Islet precursor cell (in vitro differentiated cells): Measurements from ENCODE around the gene FTCD.

Experiments used
- DNase-seq: peaks from one replicate; pipeline ENCODE4 v3.0.0-alpha.2; 2018

Gene FTCD

DNA sequence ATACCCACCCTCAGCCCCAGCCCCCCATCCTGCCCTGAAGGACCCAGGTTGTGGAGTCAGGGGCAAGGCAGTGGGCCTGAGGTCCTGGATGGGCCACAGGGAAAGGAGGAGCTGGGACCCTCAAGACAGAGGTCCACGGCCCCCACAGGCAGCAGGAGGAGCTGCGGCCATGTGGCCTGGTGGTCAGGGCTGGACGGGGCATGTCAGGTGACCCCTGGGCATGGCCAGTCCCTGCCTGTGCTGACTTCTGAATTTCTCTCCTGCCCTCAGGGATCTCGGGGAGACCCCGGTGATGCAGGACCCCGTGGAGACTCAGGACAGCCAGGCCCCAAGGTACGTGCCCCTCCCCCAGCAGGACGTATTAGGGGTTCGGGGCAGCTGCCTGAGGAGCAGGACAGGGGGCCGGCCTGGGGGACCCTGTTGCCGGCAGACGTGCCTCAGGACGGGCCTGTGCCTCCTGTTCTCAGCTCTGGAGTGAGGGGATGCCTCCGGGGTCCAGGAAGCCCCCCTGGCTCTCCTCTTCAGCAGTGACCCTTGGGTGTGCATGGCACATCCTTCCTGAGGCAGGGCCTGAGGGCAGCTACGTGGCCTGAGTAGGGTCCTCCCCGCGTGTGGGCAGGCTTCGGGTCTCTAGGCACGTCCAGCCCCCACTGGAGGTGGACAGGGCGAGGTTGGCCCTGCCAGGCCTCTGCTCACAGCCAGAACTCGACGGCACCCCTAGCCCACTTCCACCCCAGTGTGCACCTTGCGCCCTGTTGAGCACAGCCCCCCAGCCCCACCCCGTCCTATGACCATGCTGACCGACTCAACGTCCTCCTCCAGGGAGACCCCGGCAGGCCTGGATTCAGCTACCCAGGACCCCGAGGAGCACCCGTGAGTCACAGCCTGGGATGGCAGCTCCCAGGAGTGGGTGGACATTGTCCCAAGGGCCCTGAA lies 33.8 kb downstream of the FTCD start:
- DNase-seq, result peak; percentile 38

DNA sequence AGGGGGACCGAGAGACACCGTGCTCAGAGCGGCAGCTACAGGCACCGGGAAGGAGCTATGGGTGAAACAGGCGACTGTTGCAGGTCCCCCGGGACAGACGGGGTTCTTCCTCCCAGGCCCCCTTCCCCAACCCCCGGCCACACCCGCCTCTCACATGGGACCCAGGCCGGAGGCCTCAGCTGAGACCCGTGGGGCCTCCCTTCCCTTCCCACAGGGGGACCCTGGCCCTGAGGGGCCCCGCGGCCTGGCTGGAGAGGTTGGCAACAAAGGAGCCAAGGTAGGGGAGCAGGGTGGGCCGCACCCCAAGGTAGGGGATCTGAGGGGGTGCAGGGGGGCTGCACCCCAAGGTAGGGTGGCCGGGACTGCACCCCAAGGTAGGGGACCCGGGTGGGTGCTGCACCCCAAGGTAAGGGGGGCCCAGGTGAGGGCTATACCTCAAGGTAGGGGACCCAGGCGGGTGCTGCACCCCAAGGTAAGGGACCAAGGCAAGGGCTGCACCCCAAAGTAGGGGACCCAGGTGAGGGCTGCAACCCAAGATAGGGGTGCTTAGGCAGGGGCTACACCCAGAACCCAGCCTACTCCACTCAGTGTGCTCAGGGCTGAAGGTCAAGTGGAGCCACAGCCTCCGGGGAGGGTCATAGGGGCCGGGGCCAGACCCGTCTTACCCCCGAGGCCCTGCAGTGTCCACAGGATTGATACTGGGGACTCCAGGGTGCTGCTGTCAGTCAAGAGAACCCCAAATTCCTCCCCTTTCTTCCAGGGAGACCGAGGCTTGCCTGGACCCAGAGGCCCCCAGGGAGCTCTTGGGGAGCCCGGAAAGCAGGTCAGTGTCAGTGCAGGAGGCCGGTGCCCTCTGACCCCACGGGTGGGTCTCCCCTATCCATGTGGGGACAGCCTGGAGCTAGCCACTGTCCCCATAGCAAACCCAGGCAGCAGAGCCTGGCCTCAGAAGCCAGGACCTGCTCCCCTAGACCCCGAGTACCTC lies 34.8 kb downstream of the FTCD start:
- peak; percentile 31 for DNase-seq

DNA sequence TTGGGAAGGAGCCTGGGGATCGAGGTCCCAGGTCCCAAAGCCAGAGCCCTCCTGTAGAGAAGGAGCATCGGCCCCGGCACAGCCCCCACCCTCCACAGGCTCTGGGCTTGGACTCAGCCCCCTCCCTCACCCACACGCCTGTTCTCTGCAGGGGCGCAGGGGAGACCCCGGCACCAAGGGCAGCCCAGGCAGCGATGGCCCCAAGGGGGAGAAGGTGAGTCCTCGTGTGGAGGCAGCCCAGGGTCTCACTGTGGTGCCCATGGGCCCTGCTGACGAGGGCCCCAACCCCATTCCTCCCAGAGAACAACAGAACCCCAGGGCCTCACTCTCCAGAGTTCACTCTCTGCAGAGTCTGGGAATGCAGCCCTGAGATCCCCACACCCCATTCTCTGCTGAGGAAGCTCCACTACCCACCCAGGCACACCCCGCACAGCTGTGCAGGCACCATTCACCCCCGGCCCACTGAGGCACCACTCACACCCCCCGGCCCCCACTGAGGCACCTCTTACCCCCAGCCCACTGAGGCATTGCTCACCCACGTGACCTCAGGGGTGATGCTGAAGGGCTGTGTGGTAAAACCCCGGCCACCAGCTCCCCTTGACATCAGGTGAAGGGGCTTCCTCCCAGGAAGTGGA lies 35.6 kb downstream of the FTCD start:
- DNase-seq, result peak; percentile 22

DNA sequence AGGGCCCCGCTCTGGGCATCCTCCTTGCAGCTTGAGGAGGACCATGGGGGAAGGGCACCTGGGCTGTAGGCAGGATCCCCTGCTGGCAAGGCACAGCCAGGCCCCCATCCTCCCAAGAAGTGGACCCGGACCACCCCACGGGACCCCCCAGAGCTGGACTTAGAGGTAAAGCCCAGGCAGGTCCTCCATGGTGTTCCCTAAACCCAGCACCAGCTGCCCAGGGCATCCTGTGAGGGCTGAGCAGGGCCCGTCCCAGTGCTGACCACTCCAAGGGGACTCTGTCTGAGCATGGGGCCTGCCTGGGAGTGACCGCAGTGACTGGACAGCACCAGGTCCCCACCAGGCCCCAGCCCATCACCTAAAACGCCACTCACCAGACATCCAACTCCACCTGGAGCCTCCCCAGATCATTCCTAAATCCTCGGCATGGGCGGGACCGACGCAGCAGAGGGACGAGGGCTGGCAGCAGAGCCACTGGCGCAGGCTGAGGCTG lies 36.2 kb downstream of the FTCD start:
- DNase-seq, result peak; percentile 51

DNA sequence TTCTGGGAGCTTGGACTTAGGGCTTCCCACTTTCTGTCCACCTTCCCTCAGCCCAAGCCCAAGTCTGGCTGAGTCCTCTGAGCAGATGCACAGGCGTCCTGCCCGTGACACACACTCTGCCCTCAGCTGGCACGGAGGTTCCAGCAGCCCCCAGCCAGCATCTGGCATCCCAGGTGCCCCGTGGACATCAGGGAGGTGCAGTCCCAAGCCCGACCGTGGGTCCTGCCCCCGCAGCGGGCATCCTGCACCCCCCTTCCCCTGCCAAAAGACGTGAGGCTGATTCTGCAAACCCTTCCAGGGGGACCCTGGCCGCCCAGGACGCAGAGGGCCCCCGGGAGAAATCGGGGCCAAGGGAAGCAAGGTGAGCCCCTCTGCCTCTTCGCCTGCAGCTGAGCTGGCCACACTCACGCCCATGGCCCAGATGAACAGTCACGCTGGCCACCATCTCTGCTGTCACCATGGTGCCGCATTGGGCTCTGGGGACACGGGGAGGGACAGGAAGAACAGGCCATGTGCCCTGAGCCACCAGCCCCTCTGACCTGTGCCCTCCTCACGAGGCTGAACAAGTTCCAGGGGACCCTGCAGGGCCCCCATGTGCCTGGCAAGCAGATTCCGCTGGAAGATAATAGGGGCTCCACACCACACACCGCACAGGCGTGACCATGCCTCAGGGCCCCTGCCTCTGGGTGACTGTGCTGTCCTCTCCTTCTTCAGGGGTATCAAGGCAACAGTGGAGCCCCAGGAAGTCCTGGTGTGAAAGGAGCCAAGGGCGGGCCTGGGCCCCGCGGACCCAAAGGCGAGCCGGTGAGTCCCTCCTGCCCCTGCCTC lies 36.8 kb downstream of the FTCD start:
- peak; percentile 50 for DNase-seq

DNA sequence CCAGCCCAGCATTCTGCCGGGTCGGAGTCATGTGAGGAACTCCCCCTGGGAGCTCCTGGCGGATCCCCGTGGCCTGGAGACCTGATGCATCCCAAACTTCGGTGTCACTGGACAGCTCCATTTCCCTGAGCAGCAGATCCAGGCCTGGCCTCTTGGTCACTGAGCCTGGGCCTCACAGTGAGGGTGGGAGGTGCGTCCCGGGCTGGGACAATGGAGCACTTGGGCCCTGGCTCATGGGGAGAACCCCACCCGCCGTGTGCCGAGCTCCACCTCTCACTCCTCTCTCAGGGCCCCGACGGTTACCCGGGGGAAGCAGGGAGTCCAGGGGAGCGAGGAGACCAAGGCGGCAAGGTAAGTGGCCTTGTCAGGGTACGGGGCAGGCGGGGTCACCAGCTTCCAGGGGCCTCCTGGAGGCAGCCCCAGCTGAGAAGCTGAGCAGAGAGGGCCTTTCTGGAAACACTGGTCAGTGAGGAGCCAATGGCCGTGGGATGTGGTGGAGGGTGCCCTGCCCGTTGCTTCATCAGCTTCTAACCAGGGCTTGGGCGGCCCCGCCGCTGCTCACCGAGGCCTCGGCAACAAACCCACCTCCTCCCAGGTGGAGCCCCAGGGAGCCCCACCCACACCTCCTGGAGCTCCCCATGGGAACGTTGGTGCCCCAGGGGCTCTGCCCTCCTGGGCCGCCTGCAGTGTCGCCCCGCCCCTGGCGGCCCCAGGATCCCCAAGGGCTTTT lies 37.6 kb downstream of the FTCD start:
- peak; percentile 46 for DNase-seq

DNA sequence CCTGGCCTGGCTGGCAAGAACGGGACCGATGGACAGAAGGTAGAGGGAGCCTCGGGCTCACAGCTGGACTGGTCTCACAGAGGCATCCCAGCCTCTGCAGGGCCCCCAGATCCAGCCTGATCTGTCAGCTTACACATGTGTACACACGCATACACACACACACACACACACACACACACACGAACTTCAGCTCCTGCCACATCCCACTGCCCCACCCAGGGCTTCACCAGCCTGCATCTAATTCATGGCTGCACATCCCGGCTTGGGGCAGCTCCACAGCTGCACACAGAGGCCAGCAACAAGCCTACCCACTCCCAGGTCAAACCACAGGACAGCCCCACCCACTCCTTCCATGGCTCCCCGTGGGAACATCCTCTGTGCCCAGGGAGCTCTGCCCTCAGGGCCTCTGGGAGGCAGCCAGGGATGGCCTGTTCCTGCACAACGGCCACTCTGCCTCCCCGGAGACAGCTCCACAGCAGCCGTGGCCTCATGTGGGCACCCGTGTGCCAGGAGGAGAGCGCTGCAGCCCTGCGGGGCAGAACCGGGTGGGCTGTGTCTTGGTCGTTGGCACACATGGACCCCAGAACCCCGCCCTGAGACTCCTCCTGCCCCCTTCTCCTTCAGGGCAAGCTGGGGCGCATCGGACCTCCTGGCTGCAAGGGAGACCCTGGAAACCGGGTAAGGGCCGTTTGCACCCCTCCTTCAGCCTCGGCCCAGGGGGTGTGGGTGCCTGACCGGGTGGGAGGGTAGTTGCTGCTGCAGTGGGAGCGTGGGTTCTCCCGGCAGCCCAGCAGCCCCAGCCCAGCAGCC lies 38.4 kb downstream of the FTCD start:
- DNase-seq, result peak; percentile 51

DNA sequence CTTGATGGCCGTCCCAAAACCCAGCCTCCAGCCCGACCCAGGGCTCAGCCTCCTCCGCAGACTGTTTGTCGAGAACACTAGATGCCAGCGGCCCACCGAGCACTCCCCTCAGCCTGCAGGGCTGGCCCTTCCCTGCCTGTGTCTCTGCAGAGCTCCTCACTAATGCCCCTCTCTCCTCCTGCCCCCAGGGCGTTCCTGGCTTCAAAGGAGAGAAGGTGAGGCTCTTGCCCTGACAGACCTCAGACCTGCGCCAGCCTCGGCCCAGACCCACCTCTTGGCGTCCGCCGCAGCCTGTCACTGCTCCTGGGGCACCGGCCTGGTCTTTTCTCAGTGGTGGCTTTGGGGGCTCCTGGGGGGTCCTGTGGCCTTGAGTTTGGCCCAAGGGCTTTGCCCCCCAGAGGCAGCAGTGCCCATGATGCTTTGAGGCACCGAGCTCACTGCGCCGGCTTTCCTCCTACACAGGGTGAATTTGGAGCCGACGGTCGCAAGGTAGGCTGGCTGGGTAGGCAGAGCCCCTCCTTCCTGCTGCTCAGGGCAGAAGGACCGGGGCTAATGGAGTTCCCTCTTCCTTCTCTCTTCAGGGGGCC lies 39.1 kb downstream of the FTCD start:
- DNase-seq, result peak; percentile 49

DNA sequence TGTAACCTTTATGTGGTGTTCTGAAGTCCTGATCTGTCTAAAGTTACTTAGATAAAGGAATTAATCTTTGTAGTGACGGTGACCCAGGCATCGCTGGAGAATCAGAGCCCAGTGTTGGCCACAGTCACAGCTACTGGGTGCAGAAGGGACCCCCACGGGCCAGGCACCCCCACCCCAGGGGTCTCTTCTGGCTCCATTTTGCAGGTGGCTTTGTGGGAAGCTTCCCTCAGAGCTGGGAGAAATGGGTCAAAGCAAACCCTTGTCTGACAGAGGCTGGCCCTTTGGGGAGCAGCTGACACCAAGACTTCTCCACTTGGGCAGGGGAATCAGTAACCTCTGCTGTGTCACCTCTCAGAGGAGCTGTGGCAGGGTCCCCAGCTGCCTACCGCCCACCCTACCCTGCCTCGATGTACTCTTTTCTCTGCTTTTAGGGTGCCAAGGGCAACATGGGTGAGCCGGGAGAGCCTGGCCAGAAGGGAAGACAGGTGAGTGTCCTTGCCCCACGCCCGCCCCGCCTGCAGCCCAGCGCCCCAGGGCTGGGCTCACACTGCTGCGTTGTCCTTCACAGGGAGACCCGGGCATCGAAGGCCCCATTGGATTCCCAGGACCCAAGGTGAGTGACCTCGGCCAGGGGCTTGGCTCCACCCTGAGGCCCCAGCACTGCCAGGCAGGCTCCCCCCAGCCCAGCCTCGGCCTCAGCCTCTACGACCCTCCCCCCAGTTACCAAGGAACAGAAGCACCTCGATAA lies 39.8 kb downstream of the FTCD start:
- DNase-seq, result peak; percentile 26

DNA sequence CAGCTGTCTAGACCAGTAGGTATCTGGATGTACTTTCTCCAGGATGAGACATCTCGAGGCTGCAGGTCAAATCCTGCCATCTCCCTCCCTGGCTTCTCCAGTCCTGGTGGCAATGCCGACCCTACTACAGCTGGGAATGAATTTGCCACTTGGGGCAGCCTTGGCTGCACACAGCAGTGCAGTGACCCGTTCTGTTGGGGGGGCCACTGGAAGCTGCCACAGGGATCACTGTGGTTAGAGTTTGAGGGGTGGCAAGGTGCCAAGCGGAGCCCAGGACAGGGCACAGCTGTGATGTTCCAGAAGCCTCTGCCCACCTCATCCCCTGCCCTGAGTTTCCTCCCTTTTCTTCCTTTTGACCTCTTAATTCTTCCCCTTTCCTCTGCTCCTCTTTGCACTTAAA lies 40.4 kb downstream of the FTCD start:
- peak; percentile 18 for DNase-seq

DNA sequence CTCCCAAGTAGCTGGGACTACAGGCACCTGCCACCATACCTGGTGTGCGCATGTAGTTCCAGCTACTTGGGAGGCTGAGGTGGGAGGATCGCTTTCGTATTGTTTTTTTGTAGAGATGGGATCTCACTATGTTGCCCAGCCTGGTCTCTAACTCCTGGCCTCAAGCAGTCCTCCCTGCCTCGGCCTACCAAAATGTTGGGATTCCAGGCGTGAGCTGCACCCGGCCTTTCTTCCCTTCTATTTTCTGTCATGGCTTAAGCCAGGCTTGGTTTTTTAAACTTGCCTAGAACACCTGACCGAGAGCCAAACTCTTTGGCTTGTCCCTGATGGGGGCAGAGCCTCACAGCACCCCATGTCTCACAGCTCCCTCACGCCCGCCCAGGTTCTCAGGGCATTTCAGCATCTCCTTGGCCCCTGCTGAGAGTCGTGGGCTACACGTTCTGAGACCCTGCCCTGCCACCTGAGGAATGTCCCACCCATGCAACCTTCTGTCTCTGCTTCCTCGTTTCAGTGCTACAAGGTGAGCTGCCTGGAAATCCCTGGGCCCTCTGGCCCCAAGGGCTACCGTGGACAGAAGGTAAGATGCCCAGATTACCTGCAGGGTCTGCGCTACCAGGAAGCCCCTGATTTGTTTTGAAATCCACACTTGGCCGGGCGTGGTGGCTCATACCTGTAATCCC lies 41.7 kb downstream of the FTCD start:
- DNase-seq, result peak; percentile 35

DNA sequence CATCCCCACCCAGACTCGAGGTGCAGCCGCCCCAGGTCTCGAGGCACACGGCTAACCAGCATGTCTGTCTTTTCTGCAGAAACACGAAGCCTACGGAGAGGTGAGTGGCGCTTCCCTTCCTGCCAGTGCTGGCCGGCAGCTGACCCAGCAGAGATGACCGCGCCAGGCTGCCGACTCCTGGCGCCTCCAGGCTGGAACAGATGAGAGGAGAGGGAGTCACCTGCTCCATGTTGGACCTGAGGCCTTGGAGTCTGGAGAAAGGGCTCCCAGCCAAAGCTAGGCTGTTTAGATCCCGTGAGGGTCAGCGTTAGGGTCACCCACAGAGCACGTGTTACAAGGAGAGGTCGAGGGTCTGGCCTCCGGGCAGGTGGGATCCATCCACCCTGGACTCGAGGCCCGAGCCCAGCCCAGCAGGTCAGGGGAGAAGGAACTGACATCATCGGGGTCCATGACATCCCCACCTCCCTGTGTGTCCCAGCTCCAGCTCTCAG lies 42.6 kb downstream of the FTCD start:
- DNase-seq, result peak; percentile 41

DNA sequence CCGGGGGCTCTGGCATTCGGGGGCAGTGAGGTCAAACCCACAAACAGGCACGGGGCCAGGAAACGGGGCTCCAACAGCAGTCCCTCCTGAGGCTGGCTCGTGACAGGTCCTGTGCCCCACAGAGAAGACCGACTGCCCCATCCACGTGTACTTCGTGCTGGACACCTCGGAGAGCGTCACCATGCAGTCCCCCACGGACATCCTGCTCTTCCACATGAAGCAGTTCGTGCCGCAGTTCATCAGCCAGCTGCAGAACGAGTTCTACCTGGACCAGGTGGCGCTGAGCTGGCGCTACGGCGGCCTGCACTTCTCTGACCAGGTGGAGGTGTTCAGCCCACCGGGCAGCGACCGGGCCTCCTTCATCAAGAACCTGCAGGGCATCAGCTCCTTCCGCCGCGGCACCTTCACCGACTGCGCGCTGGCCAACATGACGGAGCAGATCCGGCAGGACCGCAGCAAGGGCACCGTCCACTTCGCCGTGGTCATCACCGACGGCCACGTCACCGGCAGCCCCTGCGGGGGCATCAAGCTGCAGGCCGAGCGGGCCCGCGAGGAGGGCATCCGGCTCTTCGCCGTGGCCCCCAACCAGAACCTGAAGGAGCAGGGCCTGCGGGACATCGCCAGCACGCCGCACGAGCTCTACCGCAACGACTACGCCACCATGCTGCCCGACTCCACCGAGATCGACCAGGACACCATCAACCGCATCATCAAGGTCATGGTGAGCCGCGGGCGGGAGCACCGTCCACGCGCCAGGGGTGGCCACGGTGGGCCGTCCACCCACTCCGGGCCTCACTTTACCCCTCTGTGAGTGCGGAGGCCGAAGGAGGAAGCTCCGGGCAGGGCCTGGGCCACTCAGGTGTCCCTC lies 43.3 kb downstream of the FTCD start:
- peak; percentile 50 for DNase-seq

DNA sequence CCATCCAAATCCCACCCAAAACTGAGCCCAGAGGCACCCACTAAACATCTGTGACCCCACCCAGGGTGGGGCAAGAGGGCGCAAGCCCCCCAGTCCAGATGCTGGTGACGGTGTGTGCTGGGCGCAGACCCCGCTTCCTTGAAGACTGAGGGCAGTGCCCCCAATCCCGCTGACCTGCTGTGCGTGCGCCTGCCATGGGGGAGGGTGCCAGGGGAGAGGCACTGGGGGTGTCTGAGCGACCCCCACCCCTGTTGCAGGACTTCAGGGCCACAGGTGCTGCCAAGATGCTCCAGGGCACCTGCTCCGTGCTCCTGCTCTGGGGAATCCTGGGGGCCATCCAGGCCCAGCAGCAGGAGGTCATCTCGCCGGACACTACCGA lies 44.2 kb downstream of the FTCD start:
- DNase-seq, result peak; percentile 36

DNA sequence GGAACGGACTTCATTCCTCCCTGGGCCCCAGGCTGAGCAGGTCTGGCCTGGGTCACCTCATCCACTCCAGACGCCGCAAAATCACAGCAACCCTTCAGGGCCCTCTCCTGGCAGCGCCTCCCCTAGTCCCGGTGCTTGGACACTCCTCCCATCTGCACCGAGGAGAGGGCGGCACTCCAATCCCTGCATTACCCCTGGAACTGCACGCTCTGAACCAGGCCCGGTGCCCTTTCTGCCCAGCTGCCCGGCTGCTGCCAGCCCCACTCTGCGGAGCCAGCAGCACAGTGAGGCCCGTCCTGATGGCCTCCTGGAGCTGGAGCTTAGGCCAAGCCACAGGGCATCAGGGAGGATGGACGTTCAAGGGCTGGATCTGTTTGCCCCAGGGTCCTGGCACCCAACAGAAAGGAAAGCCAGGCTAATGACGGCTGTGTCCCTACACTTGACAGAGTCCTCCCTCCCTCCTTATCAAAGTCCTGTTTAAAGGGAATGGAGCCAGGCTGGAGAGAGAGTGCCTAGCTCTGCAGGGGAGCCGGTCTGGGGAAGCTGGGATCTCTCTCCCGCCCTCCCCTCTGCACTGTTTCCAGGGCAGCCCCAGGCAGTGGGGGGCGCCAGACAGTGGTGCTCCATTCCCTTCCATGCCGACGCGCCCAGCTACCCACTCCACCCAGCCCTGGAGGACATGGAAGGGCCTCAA lies 44.7 kb downstream of the FTCD start:
- peak; percentile 48 for DNase-seq
